Calu3 (cell line): Measurements from ENCODE around the gene LRRC28. TPM values are rescaled to one million over a fixed set of nuclear protein-coding genes. Genes with fewer than 3 reads are reported as not detected.

Experiments
- BruUV-seq: library from RNA; stranded (reverse); fragments of 400-500 nt; replicated peaks from 2 replicates; lab custom pipeline; 2021; lab: Mats Ljungman, UMichigan
- CTCF ChIA-PET: fragments of 300-600 bp; sonication (Branson Sonifier 250); formaldehyde crosslinking; loops from one replicate; lab custom pipeline; 2022; ENCODE audit warnings: antibody characterized with exemption; lab: Charles Lee
- DNase-seq: peaks from one replicate; pipeline ENCODE4 v3.0.0; 2022
- H3K27ac Mint-ChIP-seq: one replicate; pipeline ENCODE4 v1.8.0; 2022; ENCODE audit warnings: mixed read lengths; ENCODE audit not compliant: unreplicated experiment
- H3K27me3 Mint-ChIP-seq: one replicate; pipeline ENCODE4 v1.8.0; 2022; ENCODE audit warnings: mixed read lengths; ENCODE audit not compliant: unreplicated experiment
- H3K36me3 Mint-ChIP-seq: one replicate; pipeline ENCODE4 v1.8.0; 2022; ENCODE audit warnings: mild to moderate bottlenecking, moderate library complexity, mixed read lengths; ENCODE audit not compliant: insufficient read depth, unreplicated experiment
- H3K4me1 Mint-ChIP-seq: one replicate; pipeline ENCODE4 v1.8.0; 2022; ENCODE audit warnings: mild to moderate bottlenecking, low read depth, mixed read lengths; ENCODE audit not compliant: unreplicated experiment
- H3K4me3 Mint-ChIP-seq: one replicate; pipeline ENCODE4 v1.8.0; 2022; ENCODE audit warnings: mild to moderate bottlenecking, low read depth, moderate library complexity, mixed read lengths; ENCODE audit not compliant: unreplicated experiment
- H3K9me3 Mint-ChIP-seq: one replicate; pipeline ENCODE4 v1.8.0; 2022; ENCODE audit warnings: low read depth, mixed read lengths; ENCODE audit not compliant: unreplicated experiment
- intact Hi-C: fragments of 100-400 bp; cut with micrococcal nuclease; formaldehyde crosslinking; loops from one replicate; pipeline ENCODE4 v1.10.0; 2022; ENCODE audit not compliant: unreplicated experiment
- total RNA-seq: library from RNA; stranded (reverse); gene quantifications from 2 replicates; pipeline ENCODE4 v1.2.3, GENCODE V29; 2022
- TF ChIP-seq, protein P1 (sequence below): fragments of 200-600 bp; IDR thresholded peaks from one replicate; pipeline ENCODE4 v1.8.0; 2022; ENCODE audit warnings: antibody characterized with exemption; ENCODE audit not compliant: unreplicated experiment

Gene LRRC28
- total RNA-seq, 1 experiment from 2014 or later, result 21.8 TPM

GRCh38 chr15:99438224-99438585, 186.9 kb downstream of the LRRC28 start:
- Mint-ChIP-seq H3K36me3 (peaks cover 14% of the 10 kb centered on the region), H3K4me3 (no peak overlapping the region), H3K4me1 (peaks cover 45% of the 10 kb centered on the region), H3K27me3 (no peaks in the 10 kb centered on the region), H3K27ac (no peak overlapping the region), H3K9me3 (no peaks in the 10 kb centered on the region)
- intact Hi-C loops, result no loop called here
- CTCF ChIA-PET, result no interaction called here
- no peak for DNase-seq
- no TSS peak for BruUV-seq
- TF ChIP-seq, protein P1, sequence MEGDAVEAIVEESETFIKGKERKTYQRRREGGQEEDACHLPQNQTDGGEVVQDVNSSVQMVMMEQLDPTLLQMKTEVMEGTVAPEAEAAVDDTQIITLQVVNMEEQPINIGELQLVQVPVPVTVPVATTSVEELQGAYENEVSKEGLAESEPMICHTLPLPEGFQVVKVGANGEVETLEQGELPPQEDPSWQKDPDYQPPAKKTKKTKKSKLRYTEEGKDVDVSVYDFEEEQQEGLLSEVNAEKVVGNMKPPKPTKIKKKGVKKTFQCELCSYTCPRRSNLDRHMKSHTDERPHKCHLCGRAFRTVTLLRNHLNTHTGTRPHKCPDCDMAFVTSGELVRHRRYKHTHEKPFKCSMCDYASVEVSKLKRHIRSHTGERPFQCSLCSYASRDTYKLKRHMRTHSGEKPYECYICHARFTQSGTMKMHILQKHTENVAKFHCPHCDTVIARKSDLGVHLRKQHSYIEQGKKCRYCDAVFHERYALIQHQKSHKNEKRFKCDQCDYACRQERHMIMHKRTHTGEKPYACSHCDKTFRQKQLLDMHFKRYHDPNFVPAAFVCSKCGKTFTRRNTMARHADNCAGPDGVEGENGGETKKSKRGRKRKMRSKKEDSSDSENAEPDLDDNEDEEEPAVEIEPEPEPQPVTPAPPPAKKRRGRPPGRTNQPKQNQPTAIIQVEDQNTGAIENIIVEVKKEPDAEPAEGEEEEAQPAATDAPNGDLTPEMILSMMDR, result no peak

GRCh38 chr15:99438691-99439523, 187.6 kb downstream of the LRRC28 start:
- Mint-ChIP-seq H3K36me3 (peaks cover 8% of the 10 kb centered on the region), H3K4me1 (peaks cover 44% of the 10 kb centered on the region), H3K9me3 (no peaks in the 10 kb centered on the region), H3K27ac (no peak overlapping the region), H3K4me3 (no peak overlapping the region), H3K27me3 (no peaks in the 10 kb centered on the region)
- CTCF ChIA-PET, result no interaction called here
- DNase-seq, result no peak
- BruUV-seq, result no TSS peak
- intact Hi-C loops, result no loop called here
- TF ChIP-seq, protein P1, result no peak

GRCh38 chr15:99439524-99439835, 188.2 kb downstream of the LRRC28 start:
- Mint-ChIP-seq H3K27me3 (no peaks in the 10 kb centered on the region), H3K27ac (no peak overlapping the region), H3K4me3 (no peak overlapping the region), H3K9me3 (no peaks in the 10 kb centered on the region), H3K36me3 (peaks cover 8% of the 10 kb centered on the region), H3K4me1 (peaks cover 41% of the 10 kb centered on the region)
- DNase-seq, result no peak
- intact Hi-C loops, result no loop called here
- CTCF ChIA-PET, result no interaction called here
- no TSS peak for BruUV-seq
- TF ChIP-seq, protein P1, result no peak

- intact Hi-C loops, result no loop called here
- Mint-ChIP-seq H3K4me1 (peaks cover 35% of the 10 kb centered on the region), H3K36me3 (peaks cover 8% of the 10 kb centered on the region), H3K9me3 (no peaks in the 10 kb centered on the region), H3K27ac (no peak overlapping the region), H3K27me3 (no peaks in the 10 kb centered on the region), H3K4me3 (no peak overlapping the region)
- no TSS peak for BruUV-seq
- DNase-seq, result no peak
- CTCF ChIA-PET, result no interaction called here
- TF ChIP-seq, protein P1, result no peak
These were observed 188.7 kb downstream of the LRRC28 start for GRCh38 chr15:99440029-99440428.

Other genes starting within 250 kb of the LRRC28 start
- gene PGPEP1L, start 243.7 kb upstream of the LRRC28 start, total RNA-seq, result not detected in 2 replicates
- gene SYNM, start 146.4 kb upstream of the LRRC28 start, total RNA-seq, result 7.8 and 9.4 TPM in 2 replicates
- gene TTC23, start 1.9 kb upstream of the LRRC28 start, total RNA-seq, result 17.4 and 18.9 TPM in 2 replicates